SIG-M5 (cell line): ENCODE results near the gene RPS4Y2.

Experiments
- DNase-seq: peaks from one replicate; lab custom pipeline; 2025; lab: John Stamatoyannopoulos, UW

Gene RPS4Y2

GRCh38 chrY:20755808-20756207, at the start of gene RPS4Y2:
TSS of gene RPS4Y2 (plus strand) at chrY:20756108. CDS start at chrY:20756164, 56 bp downstream.
- DNase-seq, result no peak

GRCh38 chrY:20714391-20714790, 41.5 kb upstream of the RPS4Y2 start:
- no peak for DNase-seq

GRCh38 chrY:20726184-20726907, 29.6 kb upstream of the RPS4Y2 start:
- DNase-seq, result no peak

GRCh38 chrY:20735200-20735599, 20.7 kb upstream of the RPS4Y2 start:
- no peak for DNase-seq

GRCh38 chrY:20739806-20740205, 16.1 kb upstream of the RPS4Y2 start:
- DNase-seq, result no peak

GRCh38 chrY:20740609-20741008, 15.3 kb upstream of the RPS4Y2 start:
- DNase-seq, result no peak

GRCh38 chrY:20745060-20745459, 10.8 kb upstream of the RPS4Y2 start:
- no peak for DNase-seq

- no peak for DNase-seq
Observed at GRCh38 chrY:20746919-20747318, 9.0 kb upstream of the RPS4Y2 start.

- DNase-seq, result no peak
Observed at GRCh38 chrY:20763869-20764268, 8.0 kb downstream of the RPS4Y2 start.

- no peak for DNase-seq
Observed at GRCh38 chrY:20765117-20765516, 9.2 kb downstream of the RPS4Y2 start.

- no peak for DNase-seq
Observed at GRCh38 chrY:20770755-20771154, 14.8 kb downstream of the RPS4Y2 start.

GRCh38 chrY:20776104-20776503, 20.2 kb downstream of the RPS4Y2 start:
- DNase-seq, result no peak

GRCh38 chrY:20780104-20780654, 24.3 kb downstream of the RPS4Y2 start:
- DNase-seq, result no peak

- no peak for DNase-seq
Observed at GRCh38 chrY:20780776-20781175, 24.9 kb downstream of the RPS4Y2 start.

- DNase-seq, result no peak
Observed at GRCh38 chrY:20781408-20781807, 25.5 kb downstream of the RPS4Y2 start.

GRCh38 chrY:20784965-20785364, 29.1 kb downstream of the RPS4Y2 start:
- DNase-seq, result no peak

GRCh38 chrY:20787076-20787475, 31.2 kb downstream of the RPS4Y2 start:
- no peak for DNase-seq

- DNase-seq, result no peak
Observed at GRCh38 chrY:20798351-20799049, 42.6 kb downstream of the RPS4Y2 start.

GRCh38 chrY:20802659-20803058, 46.8 kb downstream of the RPS4Y2 start:
- DNase-seq, result no peak

- DNase-seq, result no peak
Observed at GRCh38 chrY:20806243-20806642, 50.3 kb downstream of the RPS4Y2 start.

GRCh38 chrY:20813459-20813858, 57.6 kb downstream of the RPS4Y2 start:
- DNase-seq, result no peak

GRCh38 chrY:20814794-20815193, 58.9 kb downstream of the RPS4Y2 start:
- DNase-seq, result no peak

GRCh38 chrY:20817067-20817466, 61.2 kb downstream of the RPS4Y2 start:
- no peak for DNase-seq
